Endothelial cell of umbilical vein (primary cell): ENCODE data around the gene SMOC1. TPM values are rescaled to one million over a fixed set of nuclear protein-coding genes. Genes with fewer than 3 reads are reported as not detected.

Experiments
- BruUV-seq: library from RNA; stranded (reverse); fragments of 400-500 nt; replicated peaks from 2 replicates; lab custom pipeline; 2021; lab: Mats Ljungman, UMichigan
- CTCF ChIA-PET: fragments of 300-600, 350-600 bp; sonication (Branson Sonifier 250); formaldehyde crosslinking; loops from one replicate; lab custom pipeline; 2021; ENCODE audit warnings: antibody characterized with exemption, inconsistent platforms; lab: Charles Lee
- POLR2A ChIA-PET: fragments of 300-600, 350-600 bp; sonication (Branson Sonifier 250); formaldehyde crosslinking; loops from one replicate; lab custom pipeline; 2021; ENCODE audit warnings: antibody characterized with exemption, inconsistent platforms; lab: Charles Lee
- DNase-seq: peaks from one replicate; pipeline ENCODE4 v3.0.0-alpha.2; 2011; ENCODE audit warnings: low read depth, low spot score
- FAIRE-seq: peaks from 2 replicates; lab custom pipeline; 2011; peaks lifted over from hg19 to GRCh38; lab: Jason Lieb, UNC
- H2AFZ ChIP-seq: 2 replicates; pipeline ENCODE4 v1.6.0; 2012; ENCODE audit warnings: low read depth, low read length, control low read depth, inconsistent platforms
- H3K27ac ChIP-seq: 2 replicates; pipeline ENCODE4 v1.5.1; 2011; ENCODE audit warnings: low read depth, mild to moderate bottlenecking, control low read depth, low read length, moderate library complexity; ENCODE audit not compliant: insufficient read depth
- H3K27me3 ChIP-seq, 2 experiments: 2 replicates each; pipeline versions ENCODE4 v1.6.0 to v1.6.1; 2011; ENCODE audit warnings: low read length in 2 of 2, mixed read lengths in 1 of 2; ENCODE audit not compliant: control insufficient read depth in 2 of 2, insufficient read depth in 2 of 2
- H3K36me3 ChIP-seq, 2 experiments: 2 replicates in 1 of 2; 3 replicates in 1 of 2; pipeline ENCODE4 v1.5.1; 2011; ENCODE audit warnings: low read length in 2 of 2, mild to moderate bottlenecking in 1 of 2, moderate library complexity in 1 of 2; ENCODE audit not compliant: control insufficient read depth in 2 of 2, insufficient read depth in 2 of 2; ENCODE audit errors: extremely low read depth in 1 of 2
- H3K4me1 ChIP-seq: 3 replicates; pipeline ENCODE4 v1.5.1; 2011; ENCODE audit warnings: mild to moderate bottlenecking, low read length; ENCODE audit not compliant: control insufficient read depth, insufficient read depth; ENCODE audit errors: extremely low read depth
- H3K4me2 ChIP-seq: 2 replicates; pipeline ENCODE4 v1.6.1; 2011; ENCODE audit warnings: low read length, control low read depth, mixed read lengths; ENCODE audit not compliant: insufficient read depth
- H3K4me3 ChIP-seq, 3 experiments: fragments of 200-600 bp in 1 of 3; sonication (generic), shearing (Covaris generic) in 1 of 3; replicated peaks in 1 of 3; 2 replicates each; pipeline ENCODE4 v1.5.1; 2011 to 2016; ENCODE audit warnings: control low read depth in 3 of 3, low read length in 3 of 3, mild to moderate bottlenecking in 2 of 3, inconsistent platforms in 1 of 3, low read depth in 1 of 3, moderate library complexity in 1 of 3; ENCODE audit not compliant: insufficient read depth in 1 of 3
- H3K79me2 ChIP-seq: 2 replicates; pipeline ENCODE4 v1.6.0; 2012; ENCODE audit warnings: low read length, inconsistent platforms; ENCODE audit not compliant: control insufficient read depth, insufficient read depth
- H3K9ac ChIP-seq: replicated peaks from 2 replicates; pipeline ENCODE3; 2011; ENCODE audit warnings: low read length, control low read depth; ENCODE audit not compliant: insufficient read depth; ENCODE audit errors: extremely low read depth
- H3K9me1 ChIP-seq: replicated peaks from 3 replicates; pipeline ENCODE4 v1.6.0; 2011; ENCODE audit warnings: mild to moderate bottlenecking, low read length; ENCODE audit not compliant: control insufficient read depth, insufficient read depth; ENCODE audit errors: extremely low read depth
- H3K9me3 ChIP-seq: replicated peaks from 2 replicates; pipeline ENCODE4 v1.5.1; 2012; ENCODE audit warnings: low read length, inconsistent platforms; ENCODE audit not compliant: control insufficient read depth, insufficient read depth
- H4K20me1 ChIP-seq: replicated peaks from 2 replicates; pipeline ENCODE3; 2011; ENCODE audit warnings: mild to moderate bottlenecking, low read length; ENCODE audit not compliant: control insufficient read depth, insufficient read depth; ENCODE audit errors: extremely low read depth
- CTCF ChIP-seq, 2 donors: IDR thresholded peaks; 1 replicate in 1 of 2; 2 replicates in 1 of 2; pipeline ENCODE4 v1.5.1; 2011; ENCODE audit warnings: low read length in 2 of 2, mild to moderate bottlenecking in 2 of 2, moderate library complexity in 2 of 2, control low read depth in 1 of 2, inconsistent platforms in 1 of 2, low read depth in 1 of 2; ENCODE audit not compliant: insufficient read depth in 1 of 2; ENCODE audit errors: extremely low read depth in 1 of 2
- EZH2 ChIP-seq: IDR thresholded peaks from 2 replicates; pipeline ENCODE4 v1.6.1; 2012; ENCODE audit warnings: borderline replicate concordance, low read depth, mild to moderate bottlenecking, moderate library complexity, low read length, inconsistent platforms; ENCODE audit not compliant: severe bottlenecking
- FOS ChIP-seq: IDR thresholded peaks from 2 replicates; pipeline ENCODE4 v1.6.1; 2011; ENCODE audit warnings: mild to moderate bottlenecking, low read length, moderate library complexity, borderline replicate concordance; ENCODE audit not compliant: insufficient read depth
- GATA2 ChIP-seq: IDR thresholded peaks from 2 replicates; pipeline ENCODE4 v1.7.0; 2011; ENCODE audit warnings: low read depth, mild to moderate bottlenecking, moderate library complexity, mixed read lengths, low read length; ENCODE audit not compliant: insufficient read length, insufficient read depth
- JUN ChIP-seq: IDR thresholded peaks from 2 replicates; pipeline ENCODE4 v1.6.1; 2011; ENCODE audit warnings: borderline replicate concordance, low read depth; ENCODE audit not compliant: insufficient read length, insufficient read depth
- MAX ChIP-seq: IDR thresholded peaks from 2 replicates; pipeline ENCODE4 v1.6.1; 2011; ENCODE audit not compliant: insufficient read depth, insufficient read length
- MYC ChIP-seq: IDR thresholded peaks from one replicate; pipeline ENCODE4 v1.6.1; 2011; ENCODE audit warnings: mild to moderate bottlenecking, low read depth, low read length
- POLR2A ChIP-seq: IDR thresholded peaks from 2 replicates; pipeline ENCODE4 v1.6.1; 2012; ENCODE audit warnings: low read depth, mild to moderate bottlenecking, control low read depth, low read length
- POLR2AphosphoS5 ChIP-seq: IDR thresholded peaks from 2 replicates; pipeline ENCODE4 v1.6.1; 2012; ENCODE audit warnings: low read depth, mild to moderate bottlenecking, control low read depth, low read length, moderate library complexity; ENCODE audit not compliant: insufficient read depth
- dilution Hi-C: fragments of 300-500 bp; cut with MboI; formaldehyde crosslinking; loops from one replicate; pipeline ENCODE4 v1.15.0; 2019; ENCODE audit warnings: low sequenced_read_pairs; ENCODE audit not compliant: extremely low pct_ligation_motif_present
- intact Hi-C: fragments of 100-400 bp; cut with micrococcal nuclease; formaldehyde crosslinking; loops from one replicate; pipeline ENCODE4 v1.10.0; 2022
- polyA plus RNA-seq, 4 experiments: library from polyadenylated mRNA; depleted of rRNA in 3 of 4; stranded (reverse) in 3 of 4; unstranded in 1 of 4; fragments of >200 nt; gene quantifications; 2 replicates each; pipeline versions ENCODE4 v1.2.1 to v1.2.3, GENCODE V29; 2011 to 2012; ENCODE audit warnings: missing spikeins in 1 of 4
- total RNA-seq: library from RNA; stranded (reverse); gene quantifications from 2 replicates; pipeline ENCODE4 v1.2.3, GENCODE V29; 2021

The SMOC1 gene
- total and polyA plus RNA-seq, 2 donors (not counting 3 experiments of a cell fraction or from before 2014, with no cell fraction given): 0.97 to 1.1 TPM

GRCh38 chr14:69959136-69959535 lies 79.9 kb downstream of the SMOC1 start:
- Histone ChIP-seq H2AFZ (no peak overlapping the region), H3K79me2 (no peaks in the 10 kb centered on the region), H3K9me1 (no peaks in the 10 kb centered on the region), H3K9ac (no peak overlapping the region), H3K4me1 (no peaks in the 10 kb centered on the region), H3K4me2 (no peak overlapping the region), H3K9me3 (no peaks in the 10 kb centered on the region), H3K4me3 (no peak overlapping the region), H3K27ac (no peak overlapping the region), H3K36me3 (no peaks in the 10 kb centered on the region), H4K20me1 (no peaks in the 10 kb centered on the region), H3K27me3 (no peaks in the 10 kb centered on the region)
- FAIRE-seq (no peak), DNase-seq (no peak)
- CTCF ChIA-PET: interaction anchor here (1.1 to 1.2 kb wide), 2 partner anchors 13 to 69 kb away, joined by 3 read pairs; no protein-coding TSS in a partner anchor
- POLR2A ChIA-PET: no interaction called here
- BruUV-seq: no TSS peak
- TF ChIP-seq POLR2A: no peak
- no peak for TF ChIP-seq POLR2AphosphoS5
- dilution Hi-C loops (no loop called here), intact Hi-C loops (no loop called here)

GRCh38 chr14:69960296-69960695 lies 81.1 kb downstream of the SMOC1 start:
- ChIA-PET POLR2A (no interaction called here), CTCF (interaction anchor here (1.1 kb wide), 1 partner anchor 12 kb away, joined by 3 read pairs; no protein-coding TSS in a partner anchor)
- no peaks in the 10 kb centered on the region for H3K4me1 ChIP-seq
- H4K20me1 ChIP-seq: no peaks in the 10 kb centered on the region
- no peak overlapping the region for H3K4me3 ChIP-seq
- no peaks in the 10 kb centered on the region for H3K27me3 ChIP-seq
- no peak overlapping the region for H3K4me2 ChIP-seq
- H3K27ac ChIP-seq: no peak overlapping the region
- H3K79me2 ChIP-seq: no peaks in the 10 kb centered on the region
- no peaks in the 10 kb centered on the region for H3K9me3 ChIP-seq
- dilution Hi-C loops (no loop called here), intact Hi-C loops (no loop called here)
- TF ChIP-seq MAX: no peak
- no peak for TF ChIP-seq MYC
- no peak for TF ChIP-seq CTCF (IDR thresholded peaks at IDR 0.05; ENCODE audit: extremely low read depth in 1 of 2, insufficient read depth in 1 of 2, low read depth in 1 of 2, low read length in 2 of 2)
- no peak for TF ChIP-seq POLR2AphosphoS5
- TF ChIP-seq POLR2A: no peak
- no peak for TF ChIP-seq GATA2
- no peak for TF ChIP-seq FOS
- TF ChIP-seq EZH2: no peak
- no peak for TF ChIP-seq JUN
- no TSS peak for BruUV-seq
- H2AFZ ChIP-seq: no peak overlapping the region
- H3K9me1 ChIP-seq: no peaks in the 10 kb centered on the region
- DNase-seq: no peak
- H3K36me3 ChIP-seq: no peaks in the 10 kb centered on the region
- FAIRE-seq: no peak
- H3K9ac ChIP-seq: no peak overlapping the region
